ENCODE results near the gene NGDN. TPM values are rescaled to one million over a fixed set of nuclear protein-coding genes. Genes with fewer than 3 reads are reported as not detected.

Gene NGDN
- total and polyA plus RNA-seq, 2 of the 8 experiments (the other 6 are each of a cell fraction or from before 2014, with no cell fraction given) = 39.8 to 48.8 TPM

- TF ChIP-seq CHD7 (IDR thresholded peaks at IDR 0.05; ENCODE audit: insufficient replicate concordance, low read length) (no peak), CEBPB (IDR thresholded peaks at IDR 0.05; ENCODE audit: low read depth, low read length) (no peak), SAP30 (IDR thresholded peaks at IDR 0.05; ENCODE audit: insufficient read depth, insufficient replicate concordance, low read length) (no peak), KDM4A (IDR thresholded peaks at IDR 0.05; ENCODE audit: low read depth, low read length, severe bottlenecking) (no peak), CBX5 (IDR thresholded peaks at IDR 0.05; ENCODE audit: low read depth, low read length) (no peak), GABPA (IDR thresholded peaks at IDR 0.05; ENCODE audit: borderline replicate concordance, insufficient read depth, low read length) (no peak), TAF7 (optimal IDR thresholded peaks at IDR 0.05; ENCODE audit: borderline replicate concordance, low read depth, low read length) (no peak), RFX5 (IDR thresholded peaks at IDR 0.05; ENCODE audit: borderline replicate concordance, low read depth, low read length) (no peak), TAF1 (IDR thresholded peaks at IDR 0.05; ENCODE audit: low read depth, low read length) (no peak)
Observed at GRCh38 chr14:23444314-23444713, 25.2 kb upstream of the NGDN start (continued).
